HG03045 (cell line): ENCODE results near the gene ANKS3.

Experiments used
- ATAC-seq: cut with Tn5 transposase; IDR thresholded peaks from one replicate; pipeline ENCODE4 v1.9.1; 2021; ENCODE audit warnings: mild to moderate bottlenecking, moderate library complexity; ENCODE audit not compliant: unreplicated experiment

The ANKS3 gene

GRCh38 chr16:4685776-4686496 is 48.1 kb downstream of the ANKS3 start:
- no peak for ATAC-seq

GRCh38 chr16:4685292-4685691 is 48.8 kb downstream of the ANKS3 start:
- ATAC-seq, result no peak

- ATAC-seq, result no peak
These were observed 49.3 kb downstream of the ANKS3 start for GRCh38 chr16:4684763-4685162.

- ATAC-seq, result no peak
These were observed 49.9 kb downstream of the ANKS3 start for GRCh38 chr16:4684058-4684715.

GRCh38 chr16:4683255-4684057 is 50.6 kb downstream of the ANKS3 start:
- ATAC-seq, result no peak

- no peak for ATAC-seq
These were observed 51.3 kb downstream of the ANKS3 start for GRCh38 chr16:4682616-4683254.

- no peak for ATAC-seq
These were observed 51.9 kb downstream of the ANKS3 start for GRCh38 chr16:4682084-4682591.

GRCh38 chr16:4681471-4682083 is 52.5 kb downstream of the ANKS3 start:
- ATAC-seq, result no peak

GRCh38 chr16:4680673-4681470 is 53.2 kb downstream of the ANKS3 start:
- ATAC-seq, result no peak

- ATAC-seq, result no peak
These were observed 54.0 kb downstream of the ANKS3 start for GRCh38 chr16:4679850-4680636.

GRCh38 chr16:4679156-4679849 is 54.8 kb downstream of the ANKS3 start:
- no peak for ATAC-seq

GRCh38 chr16:4678596-4678995 is 55.5 kb downstream of the ANKS3 start:
- ATAC-seq, result no peak

- ATAC-seq, result no peak
These were observed 56.1 kb downstream of the ANKS3 start for GRCh38 chr16:4677994-4678393.

GRCh38 chr16:4677390-4677789 is 56.7 kb downstream of the ANKS3 start:
- no peak for ATAC-seq

GRCh38 chr16:4676831-4677230 is 57.2 kb downstream of the ANKS3 start:
- ATAC-seq, result no peak

GRCh38 chr16:4675864-4676786 is 57.9 kb downstream of the ANKS3 start:
- ATAC-seq, result no peak

- no peak for ATAC-seq
These were observed 59.0 kb downstream of the ANKS3 start for GRCh38 chr16:4674926-4675530.
